Medulla oblongata (tissue), 1 donor: Measurements from ENCODE around the gene HNRNPM.
A peak's percentile ranks its signal among the peaks of the same experiment; 100 is the strongest.

Experiments
- DNase-seq: peaks from one replicate; pipeline ENCODE4 v3.0.0-alpha.2; 2015; ENCODE audit errors: extremely low spot score

HNRNPM gene

GRCh38 chr19:8485561-8486371 lies 41.0 kb downstream of the HNRNPM start:
- no peak for DNase-seq

DNA sequence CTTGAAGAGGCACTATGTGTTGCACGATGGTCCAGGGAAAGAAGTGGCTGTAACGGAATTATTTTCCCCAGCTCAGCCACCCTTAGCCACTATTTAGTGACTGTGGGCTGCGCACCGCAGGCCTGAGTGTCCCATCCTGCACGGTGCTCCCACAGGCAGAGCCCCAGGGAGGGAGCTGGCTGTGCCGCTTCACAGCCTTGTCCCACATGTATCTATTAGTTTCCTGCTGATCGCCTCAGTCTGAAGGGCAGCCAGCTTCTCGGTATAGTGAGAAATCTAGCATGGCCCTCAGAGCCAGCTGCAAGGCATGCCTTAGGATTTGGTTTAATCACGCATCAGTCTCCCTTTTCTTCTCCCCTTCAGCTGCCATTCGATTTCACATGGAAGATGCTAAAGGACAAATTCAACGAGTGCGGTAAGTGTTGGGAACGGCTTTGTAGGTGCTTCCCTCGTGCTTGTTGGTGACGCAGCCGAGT lies 41.9 kb downstream of the HNRNPM start:
- DNase-seq: no peak

DNA sequence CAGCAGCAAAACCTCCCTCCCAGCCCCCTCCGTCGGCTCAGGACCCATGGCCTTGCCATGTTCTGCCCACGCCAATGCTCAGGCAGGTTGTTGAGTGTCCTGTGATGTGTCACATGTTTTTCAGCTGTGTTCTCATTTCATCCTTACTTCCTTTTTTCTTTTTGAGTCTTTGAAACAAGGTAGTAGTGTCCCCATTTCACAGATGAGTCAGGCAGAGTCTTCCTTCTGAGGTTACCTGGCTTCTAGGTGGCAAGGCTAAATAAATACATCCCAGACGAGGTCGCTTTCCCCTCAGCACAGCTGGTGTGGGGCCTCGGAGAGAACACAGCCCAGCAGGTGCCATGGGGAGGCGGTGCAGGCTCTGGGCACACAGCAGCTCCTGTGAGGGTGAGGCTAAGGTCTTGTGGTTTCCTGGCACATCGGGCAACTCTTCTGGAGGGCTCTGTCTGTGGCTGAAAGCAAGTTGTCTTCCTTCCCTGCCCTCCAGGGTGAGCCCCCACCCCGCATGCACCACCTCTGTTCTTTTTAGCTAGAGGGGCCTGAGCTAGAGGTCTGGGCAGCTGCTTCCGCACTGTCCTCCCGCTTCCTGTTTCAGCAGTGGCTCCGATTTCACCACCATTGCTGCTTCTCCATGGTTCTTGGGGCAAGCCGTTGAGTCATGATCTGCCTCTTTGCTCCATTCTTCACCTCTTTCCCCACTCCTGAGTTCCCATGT lies 42.5 kb downstream of the HNRNPM start:
- DNase-seq: peak; percentile 71

DNA sequence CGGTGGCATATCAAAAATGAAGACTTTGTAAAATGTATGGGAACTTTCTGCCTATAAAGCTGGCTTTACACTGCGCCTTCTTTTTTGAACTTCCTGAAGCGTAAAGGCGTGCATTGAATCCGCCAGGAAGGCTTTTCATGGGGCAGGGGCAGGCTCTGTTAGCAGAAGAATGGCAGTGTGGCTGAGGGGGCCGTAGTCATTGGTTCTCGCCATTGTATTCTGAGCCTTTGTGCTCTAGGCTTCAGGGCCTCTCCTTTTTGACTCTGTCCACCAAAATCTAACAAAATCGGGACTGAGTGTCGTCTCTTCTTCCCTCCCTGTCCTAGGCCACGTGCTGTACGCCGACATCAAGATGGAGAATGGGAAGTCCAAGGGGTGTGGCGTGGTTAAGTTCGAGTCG lies 43.6 kb downstream of the HNRNPM start:
- DNase-seq: no peak

GRCh38 chr19:8489561-8490394 lies 45.0 kb downstream of the HNRNPM start:
- no peak for DNase-seq

GRCh38 chr19:8490395-8490760 lies 45.6 kb downstream of the HNRNPM start:
- DNase-seq: no peak

DNA sequence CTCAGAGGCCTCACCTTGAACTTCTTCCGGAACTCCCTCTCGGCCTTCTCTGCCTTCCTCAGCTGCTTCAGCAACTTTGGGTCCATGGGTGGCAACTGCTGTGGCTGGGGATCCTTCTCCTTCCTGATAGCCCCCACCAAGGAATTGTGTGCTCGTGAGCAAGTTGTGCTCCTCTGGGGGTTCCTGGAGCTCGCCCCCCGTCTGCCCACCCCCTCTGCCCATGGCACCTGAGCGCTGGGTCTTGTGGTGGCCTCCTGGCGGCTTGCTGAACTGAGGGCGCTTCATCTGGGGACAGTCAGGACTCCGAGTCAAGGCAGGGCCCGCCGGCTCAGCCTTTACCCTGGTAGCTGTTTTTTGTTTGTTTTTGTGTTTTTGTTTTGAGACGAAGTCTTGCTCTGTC lies 46.1 kb downstream of the HNRNPM start:
- DNase-seq: no peak

- DNase-seq: no peak
Observed at GRCh38 chr19:8491574-8491973, 46.8 kb downstream of the HNRNPM start.

DNA sequence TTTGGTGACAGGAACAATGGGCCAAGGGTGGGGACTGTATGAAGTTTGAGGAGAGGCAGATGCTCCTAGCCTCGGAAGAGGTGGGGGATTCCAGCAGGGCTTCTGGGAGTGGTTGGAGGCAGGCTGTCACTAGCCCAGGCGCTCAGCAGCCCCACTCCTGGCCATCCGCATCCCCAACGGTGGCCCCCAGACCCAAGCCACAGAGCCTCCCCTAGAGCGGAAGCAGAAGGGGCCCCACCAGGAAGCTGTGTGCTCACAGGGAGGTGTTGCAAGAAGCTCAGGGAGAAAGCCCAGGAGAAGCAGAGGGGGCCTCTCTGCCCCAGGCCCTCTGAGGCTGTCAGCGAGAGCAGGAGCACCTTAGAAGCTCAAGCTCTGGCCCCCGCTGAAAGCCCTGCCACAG lies 49.4 kb downstream of the HNRNPM start:
- no peak for DNase-seq

DNA sequence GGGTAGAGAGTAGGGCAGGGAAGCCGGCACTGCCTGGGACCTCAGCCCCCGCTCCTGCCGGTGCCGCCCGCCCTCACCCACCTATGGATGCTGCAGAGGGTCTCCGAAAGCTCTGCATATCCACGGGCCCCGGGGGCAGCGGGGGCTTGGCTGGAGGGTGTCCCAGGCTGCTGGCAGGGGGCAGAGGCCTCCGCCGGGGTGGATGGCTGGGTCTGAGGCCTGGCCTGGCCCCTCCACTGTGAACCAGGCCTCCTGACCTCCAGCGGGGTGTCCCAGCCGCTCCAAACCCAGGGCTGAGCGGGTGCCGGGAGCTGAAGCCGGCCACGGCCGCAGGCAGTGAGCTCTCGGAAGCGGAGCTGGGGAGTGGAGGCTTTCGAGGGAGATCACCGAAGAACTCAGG lies 53.5 kb downstream of the HNRNPM start:
- DNase-seq: no peak

DNA sequence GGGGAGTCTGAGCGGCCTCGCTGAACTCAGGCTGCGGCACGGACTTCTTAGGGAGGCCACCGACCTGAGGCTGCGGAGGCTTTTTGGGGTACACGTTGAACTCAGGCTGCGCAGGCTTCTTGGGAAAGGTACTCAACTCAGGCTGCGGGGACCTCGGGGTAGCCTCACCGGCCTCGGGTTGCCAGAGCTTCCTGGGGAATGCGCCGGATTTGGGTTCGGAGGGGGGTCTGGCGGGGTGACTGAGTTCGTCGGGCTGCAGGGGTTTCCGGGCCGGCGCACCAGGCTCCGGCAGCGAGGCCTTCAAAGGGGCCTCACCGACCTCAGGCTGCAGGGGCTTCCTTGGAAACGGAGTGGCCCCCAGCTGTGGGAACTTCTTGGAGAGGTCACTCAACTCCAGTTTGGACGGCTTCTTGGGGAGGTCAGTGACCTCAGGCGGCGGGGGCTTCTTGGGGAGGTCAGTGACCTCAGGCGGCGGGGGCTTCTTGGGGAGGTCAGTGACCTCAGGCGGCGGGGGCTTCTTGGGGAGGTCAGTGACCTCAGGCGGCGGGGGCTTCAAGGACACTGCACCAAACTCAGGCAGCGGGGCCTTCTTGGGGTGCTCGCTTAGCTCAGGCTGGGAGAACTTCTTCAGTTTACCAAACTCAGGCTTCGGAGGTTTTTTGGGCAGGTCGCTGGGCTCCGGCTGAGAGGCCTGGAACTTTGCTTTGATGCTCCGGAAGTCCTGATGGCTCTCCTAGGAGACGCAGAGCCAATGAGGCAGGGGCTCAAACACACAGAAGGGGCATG lies 54.5 kb downstream of the HNRNPM start:
- DNase-seq: no peak

DNA sequence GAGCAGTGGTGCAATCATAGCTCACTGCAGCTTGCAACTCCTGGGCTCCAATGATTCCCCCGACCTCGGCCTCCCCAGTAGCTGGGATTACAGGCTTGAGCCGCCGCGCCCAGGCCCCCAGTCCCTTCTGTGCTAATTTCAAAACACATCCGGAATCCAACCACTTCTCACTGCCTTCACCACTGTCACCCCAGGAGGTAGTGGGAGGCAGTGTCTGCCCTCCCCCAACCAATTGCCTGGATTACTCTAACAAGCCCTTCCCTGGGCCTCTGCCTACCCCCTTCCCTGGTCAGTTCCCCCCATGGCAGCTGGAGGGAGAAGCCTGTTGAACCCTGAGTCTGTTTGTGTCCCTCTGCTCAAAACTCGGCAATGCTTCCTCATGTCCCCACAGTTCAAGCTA lies 55.4 kb downstream of the HNRNPM start:
- peak; percentile 47 for DNase-seq

GRCh38 chr19:8501516-8501915 lies 56.7 kb downstream of the HNRNPM start:
- DNase-seq: no peak

GRCh38 chr19:8501981-8502380 lies 57.2 kb downstream of the HNRNPM start:
- no peak for DNase-seq

- no peak for DNase-seq
Observed at GRCh38 chr19:8503510-8503909, 58.7 kb downstream of the HNRNPM start.

DNA sequence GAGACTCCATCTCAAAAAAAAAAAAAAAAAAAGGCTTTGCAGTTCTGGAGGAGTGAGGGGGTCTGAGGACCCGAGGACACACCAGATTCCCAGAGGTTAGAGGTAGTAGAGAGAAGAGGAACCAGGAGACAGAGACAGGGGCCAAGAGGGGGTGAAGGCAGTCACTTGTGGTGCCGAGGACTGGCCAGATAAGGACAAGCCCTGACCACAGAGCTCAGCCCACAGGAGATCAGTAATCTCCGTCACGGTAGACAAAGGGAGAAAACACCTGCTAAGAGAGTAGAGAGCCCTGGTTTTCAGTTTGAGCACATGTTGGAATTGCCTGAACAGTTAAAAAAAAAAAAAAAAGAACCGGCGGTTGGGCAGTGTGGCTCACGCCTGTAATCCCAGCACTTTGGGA lies 59.4 kb downstream of the HNRNPM start:
- DNase-seq: no peak

DNA sequence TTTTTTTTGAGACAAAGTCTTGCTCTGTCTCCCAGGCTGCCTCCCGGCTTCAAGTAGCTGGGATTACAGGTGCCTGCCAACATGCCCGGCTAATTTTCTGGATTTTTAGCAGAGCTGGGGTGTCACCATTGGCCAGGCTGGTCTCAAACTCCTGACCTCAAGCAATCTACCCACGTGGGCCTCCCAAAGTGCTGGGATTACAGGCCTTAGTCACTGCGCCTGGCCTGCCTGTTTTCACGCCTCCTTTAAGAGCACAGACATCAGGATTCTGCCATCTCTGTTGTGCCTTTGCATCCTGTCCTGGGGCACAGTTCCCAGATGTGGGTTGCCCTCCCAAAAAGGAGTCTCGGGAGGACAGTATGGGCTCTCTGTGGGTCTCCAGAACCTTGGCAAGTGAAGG lies 60.1 kb downstream of the HNRNPM start:
- DNase-seq: no peak

DNA sequence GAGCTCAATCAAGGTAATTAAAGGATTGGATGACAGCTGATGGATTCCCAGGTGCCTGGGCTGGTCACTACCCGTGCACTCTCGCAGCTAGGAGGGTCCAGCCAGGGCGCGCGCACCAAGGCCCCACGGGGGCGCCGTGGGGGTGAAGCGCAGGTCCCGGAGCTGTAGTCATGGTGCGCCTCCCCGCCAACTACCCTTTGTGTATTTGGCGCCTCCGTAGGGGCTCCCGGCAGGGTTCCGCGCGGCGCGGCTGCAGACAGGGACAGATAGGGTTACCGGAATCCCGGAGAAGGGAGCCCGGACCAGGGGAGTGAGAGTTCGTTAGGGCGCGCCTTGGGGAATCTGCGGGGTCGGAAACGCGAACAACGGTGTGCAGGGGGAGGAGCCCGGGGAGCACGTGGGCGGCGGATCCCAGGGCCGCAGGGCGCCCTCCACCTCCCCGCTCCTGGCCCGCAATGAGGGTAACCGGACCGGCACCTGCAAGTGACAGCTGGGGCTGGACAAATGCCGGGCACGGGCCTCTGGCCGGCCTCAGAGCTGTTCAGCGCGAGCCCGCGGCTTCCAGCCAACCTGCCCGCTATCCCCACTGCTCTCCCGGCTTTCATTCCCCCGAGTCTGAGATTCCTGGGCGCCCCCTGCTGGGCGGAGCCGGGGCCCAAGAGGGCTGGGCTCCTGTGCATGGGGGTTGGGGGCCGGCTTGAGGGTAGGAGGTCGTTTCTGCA lies 61.1 kb downstream of the HNRNPM start:
- DNase-seq: peak; percentile 86

DNA sequence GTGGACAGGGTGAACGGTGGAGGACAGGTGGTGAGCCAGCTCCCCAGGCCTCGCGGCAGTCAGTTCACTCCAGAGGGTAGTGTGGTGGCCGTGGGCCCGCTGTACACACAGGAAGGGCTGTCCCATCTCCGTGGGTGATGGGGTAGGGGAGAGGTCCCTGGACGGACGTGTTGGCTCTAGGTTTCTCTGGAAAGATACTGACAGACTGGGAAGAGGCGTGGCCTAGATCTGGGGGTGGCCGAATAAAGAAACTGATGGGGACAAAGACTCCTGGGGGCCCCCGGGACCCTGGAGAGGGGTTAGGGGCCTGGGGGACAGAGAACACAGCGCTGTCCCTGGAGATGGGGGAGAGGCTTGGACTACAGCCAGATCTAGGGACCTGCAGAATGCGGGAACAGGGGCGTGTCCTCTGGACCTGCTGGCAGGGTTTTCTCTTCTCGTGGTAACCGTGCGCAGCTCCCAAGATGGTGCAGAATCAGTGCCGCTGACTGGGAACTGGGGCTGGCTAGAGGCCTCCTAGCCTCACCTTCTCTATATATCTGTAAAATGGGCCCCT lies 61.7 kb downstream of the HNRNPM start:
- no peak for DNase-seq

DNA sequence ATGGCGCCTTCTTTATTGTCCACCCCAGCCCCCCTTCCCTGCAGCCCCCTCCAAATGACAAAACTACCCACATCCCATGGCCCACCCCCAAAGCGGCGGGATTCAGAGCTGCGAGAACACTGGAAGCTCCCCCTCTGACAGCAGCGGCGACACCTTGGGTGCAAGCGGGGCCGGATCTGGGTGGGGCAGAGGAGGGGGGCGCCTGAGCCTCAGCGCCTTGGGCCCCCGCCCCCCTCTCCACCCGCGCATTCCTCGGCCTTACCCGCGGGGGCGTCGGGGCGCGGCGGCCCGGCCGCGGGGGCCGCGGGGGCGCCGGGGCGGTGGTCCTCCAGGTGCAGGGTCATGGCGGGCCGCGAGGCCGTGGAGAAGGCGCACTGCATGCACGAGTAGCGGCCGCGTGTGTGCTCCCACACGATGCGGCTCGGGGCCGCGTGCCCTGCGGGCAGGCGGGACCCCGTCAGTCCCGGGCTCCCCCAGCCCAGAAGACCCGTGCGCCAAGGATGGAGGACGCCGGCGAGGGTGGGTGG lies 65.9 kb downstream of the HNRNPM start:
- no peak for DNase-seq
